ENCODE results near the gene FAM222B.

DNA sequence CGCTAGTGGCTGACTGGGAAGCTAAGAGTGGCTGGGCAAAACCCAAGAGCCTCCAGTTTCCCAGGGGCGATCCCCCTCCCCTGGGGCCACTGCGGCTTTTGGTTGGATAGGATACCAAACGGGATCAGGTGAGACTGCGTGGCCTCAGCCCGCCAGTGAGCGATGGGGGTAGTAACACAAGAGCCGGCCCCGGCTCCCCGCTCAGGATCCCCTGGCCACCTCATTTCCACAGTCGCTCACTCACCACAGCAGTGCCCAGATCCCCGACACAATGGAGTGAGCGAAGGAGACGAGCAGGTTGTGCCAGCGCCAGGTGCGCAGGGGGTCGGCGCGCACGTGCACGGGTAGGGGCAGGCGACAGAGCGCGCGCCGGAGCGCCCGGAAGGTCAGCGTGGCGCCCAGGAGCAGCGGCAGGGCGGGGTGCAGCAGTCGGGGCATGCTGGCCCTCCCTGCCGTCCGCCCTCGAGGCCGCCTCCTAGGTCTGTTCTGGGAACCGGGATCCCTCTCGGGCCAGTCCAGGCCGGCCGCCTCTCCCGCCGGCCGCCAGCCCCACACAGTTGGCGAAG lies 116.8 kb downstream of the FAM222B start:
- TF ChIP-seq CTCF (IDR thresholded peaks at IDR 0.05; ENCODE audit: insufficient read depth, low read length, poor library complexity, severe bottlenecking), result no peak
- no peak for TF ChIP-seq EZH2phosphoT487 (conservative IDR thresholded peaks at IDR 0.05; ENCODE audit: low read length)

Data from SU-DHL-6 (cell line).